Prostate gland (tissue), 2 donors: Measurements from ENCODE around the gene ABCA13.

Source experiments
- CTCF ChIP-seq, 4 experiments: fragments of 200-600 bp in 2 of 4; fragments of 450-650 bp in 2 of 4; sonication (generic) in 2 of 4; IDR thresholded peaks; 1 replicate in 3 of 4; 2 replicates in 1 of 4; pipeline ENCODE4 v1.5.1; 2016 to 2019; ENCODE audit warnings: antibody characterized with exemption in 4 of 4, mild to moderate bottlenecking in 2 of 4, moderate library complexity in 2 of 4
- POLR2A ChIP-seq: fragments of 450-650 bp; IDR thresholded peaks from one replicate; pipeline ENCODE4 v1.6.1; 2016; ENCODE audit warnings: antibody characterized with exemption, mild to moderate bottlenecking

GRCh38 chr7:48259463-48260280 lies 88.4 kb downstream of the ABCA13 start:
- TF ChIP-seq CTCF (IDR thresholded peaks at IDR 0.05) (no peak), POLR2A (no peak)
